ENCODE data around the gene STAB2.

GRCh38 chr12:103798586-103798985 lies 211.5 kb downstream of the STAB2 start:
- no peak for TF ChIP-seq SRF (IDR thresholded peaks at IDR 0.05; ENCODE audit: low read depth)
- TF ChIP-seq REST (IDR thresholded peaks at IDR 0.05; ENCODE audit: low read depth): no peak
- TF ChIP-seq CTCF (IDR thresholded peaks at IDR 0.05 in 2 of 3, conservative IDR thresholded peaks at IDR 0.05 in 1 of 3; ENCODE audit: borderline replicate concordance in 1 of 3, insufficient read depth in 1 of 3, low read depth in 2 of 3, low read length in 2 of 3): no peak
- no peak for TF ChIP-seq ZNF274 (IDR thresholded peaks at IDR 0.05; ENCODE audit: low read depth, low read length)
- TF ChIP-seq CBX3 (IDR thresholded peaks at IDR 0.05; ENCODE audit: low read depth): no peak
- no peak for TF ChIP-seq SIN3A (IDR thresholded peaks at IDR 0.05; ENCODE audit: low read depth)
- TF ChIP-seq POLR2A (IDR thresholded peaks at IDR 0.05; ENCODE audit: borderline replicate concordance, extremely low read depth, insufficient read depth, insufficient read length): no peak
- no peak for TF ChIP-seq TCF7L2 (IDR thresholded peaks at IDR 0.05; ENCODE audit: borderline replicate concordance, extremely low read depth, insufficient read depth, insufficient read length)
- TF ChIP-seq POLR2AphosphoS5 (IDR thresholded peaks at IDR 0.05; ENCODE audit: low read depth, low read length): no peak
- no peak for TF ChIP-seq YY1 (IDR thresholded peaks at IDR 0.05; ENCODE audit: extremely low read depth, insufficient replicate concordance, low read depth, low read length)
